Activated CD8-positive, alpha-beta memory T cell treated with anti-CD3 and anti-CD28 coated beads, Interleukin-2, amount 10 ng/mL, durations not matched to agents 7 days and 5 days (primary cell): ENCODE data around the gene GIMAP8. TPM values are rescaled to one million over a fixed set of nuclear protein-coding genes. Genes with fewer than 3 reads are reported as not detected.
A peak's percentile ranks its signal among the peaks of the same experiment; 100 is the strongest.

Source experiments
- ATAC-seq: fragments of 150-1000 bp; cut with Tn5 transposase; one replicate; pipeline ENCODE4 v1.10.0; 2021; ENCODE audit warnings: moderate library complexity
- CTCF ChIA-PET: fragments of 350-600 bp; sonication (Branson Sonifier 250); formaldehyde crosslinking; loops from one replicate; lab custom pipeline; 2021; ENCODE audit warnings: antibody characterized with exemption; lab: Charles Lee
- DNase-seq: peaks from one replicate; pipeline ENCODE4 v3.0.0-alpha.2; 2020
- H3K27ac Mint-ChIP-seq: one replicate; pipeline ENCODE4 v1.8.0; 2021; ENCODE audit warnings: mild to moderate bottlenecking, mixed read lengths
- H3K27me3 Mint-ChIP-seq: one replicate; pipeline ENCODE4 v1.8.0; 2021; ENCODE audit warnings: mixed read lengths
- H3K36me3 Mint-ChIP-seq: one replicate; pipeline ENCODE4 v1.8.0; 2021; ENCODE audit warnings: mild to moderate bottlenecking, mixed read lengths
- H3K4me1 Mint-ChIP-seq: one replicate; pipeline ENCODE4 v1.8.0; 2021; ENCODE audit warnings: mixed read lengths
- H3K4me3 Mint-ChIP-seq: one replicate; pipeline ENCODE4 v1.8.0; 2021; ENCODE audit warnings: mild to moderate bottlenecking, moderate library complexity, mixed read lengths
- H3K9me3 Mint-ChIP-seq: one replicate; pipeline ENCODE4 v1.8.0; 2022; ENCODE audit warnings: low read depth, mixed read lengths
- total RNA-seq, 2 experiments: library from RNA; stranded (reverse); gene quantifications; one replicate each; pipeline ENCODE4 v1.2.3, GENCODE V29; 2021

GIMAP8 gene
- total RNA-seq, 2 experiments from 2014 or later = 9.9 to 13.1 TPM

GRCh38 chr7:150432915-150433892 lies 17.2 kb upstream of the GIMAP8 start:
- H3K4me3 Mint-ChIP-seq = peak overlapping the region; percentile 79
- no peaks in the 10 kb centered on the region for H3K9me3 Mint-ChIP-seq
- ATAC-seq (peak; percentile 60), DNase-seq (peak; percentile 43)
- H3K36me3 Mint-ChIP-seq = peaks cover 7% of the 10 kb centered on the region
- H3K27ac Mint-ChIP-seq = peak overlapping the region; percentile 90
- H3K27me3 Mint-ChIP-seq = peaks cover 2% of the 10 kb centered on the region
- CTCF ChIA-PET = interaction anchor here (1.0 to 4.3 kb wide), 14 partner anchors 9 to 585 kb away, joined by 3 to 18 read pairs (median 4); no protein-coding TSS in a partner anchor
- peaks cover 57% of the 10 kb centered on the region for H3K4me1 Mint-ChIP-seq

- Mint-ChIP-seq H3K27me3 (peaks cover 2% of the 10 kb centered on the region), H3K9me3 (no peaks in the 10 kb centered on the region), H3K36me3 (peaks cover 7% of the 10 kb centered on the region), H3K4me1 (peaks cover 50% of the 10 kb centered on the region), H3K4me3 (peak overlapping the region; percentile 79), H3K27ac (peak overlapping the region; percentile 90)
- CTCF ChIA-PET = interaction anchor here (1.0 to 4.3 kb wide), 10 partner anchors 10 to 584 kb away, joined by 3 to 18 read pairs (median 4); no protein-coding TSS in a partner anchor
- DNase-seq (peak; percentile 12), ATAC-seq (no peak)
Observed at GRCh38 chr7:150434240-150434639, 16.2 kb upstream of the GIMAP8 start.

GRCh38 chr7:150435047-150435389 lies 15.4 kb upstream of the GIMAP8 start:
- ATAC-seq = no peak
- Mint-ChIP-seq H3K27me3 (peaks cover 2% of the 10 kb centered on the region), H3K4me1 (peaks cover 53% of the 10 kb centered on the region), H3K4me3 (no peak overlapping the region), H3K9me3 (no peaks in the 10 kb centered on the region), H3K36me3 (peaks cover 12% of the 10 kb centered on the region), H3K27ac (no peak overlapping the region)
- no peak for DNase-seq
- CTCF ChIA-PET = interaction anchor here (0.6 to 1.9 kb wide), 2 partner anchors 11 to 46 kb away, joined by 3 to 10 read pairs; no protein-coding TSS in a partner anchor

- Mint-ChIP-seq H3K27me3 (peaks cover 2% of the 10 kb centered on the region), H3K4me3 (no peak overlapping the region), H3K9me3 (no peaks in the 10 kb centered on the region), H3K36me3 (peaks cover 16% of the 10 kb centered on the region), H3K4me1 (peaks cover 58% of the 10 kb centered on the region), H3K27ac (peak overlapping the region; percentile 17)
- CTCF ChIA-PET = interaction anchor here (0.6 kb wide), 1 partner anchor 46 kb away, joined by 3 read pairs; no protein-coding TSS in a partner anchor
- DNase-seq (peak; percentile 39), ATAC-seq (no peak)
Observed at GRCh38 chr7:150435390-150436073, 14.9 kb upstream of the GIMAP8 start.

GRCh38 chr7:150439967-150440366 lies 10.5 kb upstream of the GIMAP8 start:
- CTCF ChIA-PET = interaction anchor here (0.8 to 1.2 kb wide), 4 partner anchors 9 to 339 kb away, joined by 3 to 7 read pairs (median 4); no protein-coding TSS in a partner anchor
- peaks cover 12% of the 10 kb centered on the region for H3K9me3 Mint-ChIP-seq
- H3K4me1 Mint-ChIP-seq = peaks cover 31% of the 10 kb centered on the region
- ATAC-seq (peak; percentile 76), DNase-seq (no peak)
- no peaks in the 10 kb centered on the region for H3K27me3 Mint-ChIP-seq
- peak overlapping the region; percentile 23 for H3K4me3 Mint-ChIP-seq
- H3K36me3 Mint-ChIP-seq = peaks cover 41% of the 10 kb centered on the region
- peak overlapping the region; percentile 35 for H3K27ac Mint-ChIP-seq

- Mint-ChIP-seq H3K4me3 (no peak overlapping the region), H3K4me1 (peaks cover 23% of the 10 kb centered on the region), H3K27ac (no peak overlapping the region), H3K27me3 (no peaks in the 10 kb centered on the region), H3K36me3 (peaks cover 37% of the 10 kb centered on the region), H3K9me3 (peaks cover 12% of the 10 kb centered on the region)
- CTCF ChIA-PET = no interaction called here
- DNase-seq = no peak
- ATAC-seq = no peak
Observed at GRCh38 chr7:150441524-150441923, 8.9 kb upstream of the GIMAP8 start.

GRCh38 chr7:150442811-150443210 lies 7.6 kb upstream of the GIMAP8 start:
- Mint-ChIP-seq H3K9me3 (peaks cover 12% of the 10 kb centered on the region), H3K4me1 (peaks cover 31% of the 10 kb centered on the region), H3K36me3 (peaks cover 34% of the 10 kb centered on the region), H3K4me3 (no peak overlapping the region), H3K27ac (no peak overlapping the region), H3K27me3 (no peaks in the 10 kb centered on the region)
- no peak for ATAC-seq
- peak; percentile 26 for DNase-seq
- CTCF ChIA-PET = no interaction called here

GRCh38 chr7:150443793-150444540 lies 6.5 kb upstream of the GIMAP8 start:
- H3K4me3 Mint-ChIP-seq = no peak overlapping the region
- ATAC-seq (no peak), DNase-seq (peak; percentile 8)
- H3K9me3 Mint-ChIP-seq = peaks cover 12% of the 10 kb centered on the region
- no peaks in the 10 kb centered on the region for H3K27me3 Mint-ChIP-seq
- CTCF ChIA-PET = interaction anchor here (1.3 kb wide), 1 partner anchor 335 kb away, joined by 4 read pairs; no protein-coding TSS in a partner anchor
- H3K4me1 Mint-ChIP-seq = peaks cover 42% of the 10 kb centered on the region
- no peak overlapping the region for H3K27ac Mint-ChIP-seq
- peaks cover 34% of the 10 kb centered on the region for H3K36me3 Mint-ChIP-seq

GRCh38 chr7:150444674-150445365 lies 5.6 kb upstream of the GIMAP8 start:
- peaks cover 42% of the 10 kb centered on the region for H3K4me1 Mint-ChIP-seq

GRCh38 chr7:150446288-150446938 lies 4.0 kb upstream of the GIMAP8 start:
- CTCF ChIA-PET = interaction anchor here (1.3 to 8.0 kb wide), 5 partner anchors 9 to 312 kb away, joined by 3 to 112 read pairs (median 9); no protein-coding TSS in a partner anchor
- DNase-seq = peak; percentile 40
- H3K4me1 Mint-ChIP-seq = peaks cover 46% of the 10 kb centered on the region
- H3K36me3 Mint-ChIP-seq = peaks cover 21% of the 10 kb centered on the region
- ATAC-seq = no peak
- no peak overlapping the region for H3K4me3 Mint-ChIP-seq
- H3K27ac Mint-ChIP-seq = peak overlapping the region; percentile 42
- H3K9me3 Mint-ChIP-seq = peaks cover 8% of the 10 kb centered on the region
- H3K27me3 Mint-ChIP-seq = no peaks in the 10 kb centered on the region

More at GRCh38 chr7:150444674-150445365, 5.6 kb upstream of the GIMAP8 start:
- DNase-seq (peak; percentile 26), ATAC-seq (no peak)
- H3K36me3 Mint-ChIP-seq = peaks cover 30% of the 10 kb centered on the region
- no peak overlapping the region for H3K4me3 Mint-ChIP-seq
- H3K9me3 Mint-ChIP-seq = peaks cover 12% of the 10 kb centered on the region
- no peaks in the 10 kb centered on the region for H3K27me3 Mint-ChIP-seq
- CTCF ChIA-PET = interaction anchor here (1.3 to 8.0 kb wide), 3 partner anchors 11 to 334 kb away, joined by 4 to 112 read pairs (median 10); no protein-coding TSS in a partner anchor
- H3K27ac Mint-ChIP-seq = no peak overlapping the region

GRCh38 chr7:150447966-150448788 lies 2.3 kb upstream of the GIMAP8 start:
- CTCF ChIA-PET = interaction anchor here (0.7 to 8.0 kb wide), 43 partner anchors 8 to 340 kb away, joined by 3 to 112 read pairs (median 5); partner anchors contain the start of genes GIMAP1, GIMAP2, GIMAP4 and GIMAP5
- ATAC-seq = no peak
- Mint-ChIP-seq H3K9me3 (no peaks in the 10 kb centered on the region), H3K4me3 (peak overlapping the region; percentile 32), H3K27me3 (no peaks in the 10 kb centered on the region), H3K36me3 (peaks cover 14% of the 10 kb centered on the region), H3K4me1 (peaks cover 49% of the 10 kb centered on the region), H3K27ac (peak overlapping the region; percentile 98)
- DNase-seq = peak; percentile 39
